K562 (cell line): Measurements from ENCODE around the gene ECHDC1. TPM values are rescaled to one million over a fixed set of nuclear protein-coding genes. Genes with fewer than 3 reads are reported as not detected.

Experiments used
- ATAC-seq: fragments of 200-7000 bp; cut with Tn5 transposase; 3 replicates; pipeline ENCODE4 v1.9.1; 2020; ENCODE audit warnings: moderate library complexity
- BruUV-seq: library from RNA; stranded (reverse); fragments of 400-500 nt; replicated peaks from 2 replicates; lab custom pipeline; 2021; lab: Mats Ljungman, UMichigan
- CTCF ChIA-PET: fragments of 300-600 bp; formaldehyde crosslinking; extraction: SDS; loops from one replicate; lab custom pipeline; 2021; ENCODE audit warnings: low intra/inter-chr PET ratio; lab: Yijun Ruan, JAX
- POLR2A ChIA-PET: fragments of 300-600, 350-650 bp; sonication (Branson Sonifier 250); formaldehyde crosslinking; extraction: SDS; loops from one replicate; lab custom pipeline; 2021; ENCODE audit warnings: antibody characterized with exemption, inconsistent platforms; lab: Yijun Ruan, JAX
- DNase-seq, 4 experiments: peaks; one replicate each; pipeline versions ENCODE4 v3.0.0 to v3.0.0-alpha.2; 2011 to 2018; ENCODE audit warnings: low spot score in 3 of 4, mixed read lengths in 3 of 4; ENCODE audit errors: extremely low read depth in 1 of 4
- FAIRE-seq: peaks from 2 replicates; lab custom pipeline; 2011; peaks lifted over from hg19 to GRCh38; lab: Jason Lieb, UNC
- H2AFZ ChIP-seq: 2 replicates; pipeline ENCODE4 v1.6.0; 2011; ENCODE audit warnings: low read depth, low read length, control low read depth, inconsistent platforms
- H3K27ac ChIP-seq: fragments of 200-600 bp; 3 replicates; pipeline ENCODE4 v1.8.0; 2011; ENCODE audit warnings: low read depth, mild to moderate bottlenecking, control low read depth, inconsistent platforms, low read length, moderate library complexity, mixed read lengths; ENCODE audit errors: extremely low read depth
- H3K27me3 ChIP-seq, 2 experiments: fragments of 300-600 bp in 1 of 2; 2 replicates in 1 of 2; 3 replicates in 1 of 2; pipeline versions ENCODE4 v1.6.0 to v1.8.0; 2011; ENCODE audit warnings: inconsistent platforms in 2 of 2, low read length in 2 of 2, mild to moderate bottlenecking in 1 of 2, mixed read lengths in 1 of 2, moderate library complexity in 1 of 2; ENCODE audit not compliant: control insufficient read depth in 2 of 2, insufficient read depth in 2 of 2
- H3K36me3 ChIP-seq: fragments of 300-600 bp; 3 replicates; pipeline ENCODE4 v1.8.0; 2011; ENCODE audit warnings: mild to moderate bottlenecking, low read length, inconsistent platforms; ENCODE audit not compliant: control insufficient read depth, insufficient read depth
- H3K4me1 ChIP-seq, 2 experiments: fragments of 200-600 bp in 1 of 2; replicated peaks in 1 of 2; 2 replicates in 1 of 2; 3 replicates in 1 of 2; pipeline versions ENCODE4 v1.5.1 to v1.8.0; 2011; ENCODE audit warnings: inconsistent platforms in 2 of 2, low read length in 2 of 2, mild to moderate bottlenecking in 1 of 2, mixed read lengths in 1 of 2, moderate library complexity in 1 of 2; ENCODE audit not compliant: control insufficient read depth in 2 of 2, insufficient read depth in 2 of 2
- H3K4me2 ChIP-seq: 2 replicates; pipeline ENCODE4 v1.6.1; 2011; ENCODE audit warnings: low read length, control low read depth, inconsistent platforms, mixed read lengths; ENCODE audit not compliant: insufficient read depth
- H3K4me3 ChIP-seq: fragments of 200-600 bp; sonication (generic), shearing (Covaris generic); 2 replicates; pipeline ENCODE4 v1.5.1; 2016; ENCODE audit warnings: control low read depth, inconsistent platforms
- H3K79me2 ChIP-seq: fragments of 200-600 bp; 3 replicates; pipeline ENCODE4 v1.8.0; 2011; ENCODE audit warnings: low read length, inconsistent platforms; ENCODE audit not compliant: control insufficient read depth, insufficient read depth
- H3K9ac ChIP-seq, 2 experiments: 2 replicates each; pipeline versions ENCODE4 v1.6.0 to v1.6.1; 2011; ENCODE audit warnings: low read depth in 2 of 2, low read length in 2 of 2, control low read depth in 1 of 2, inconsistent platforms in 1 of 2, mild to moderate bottlenecking in 1 of 2, mixed read lengths in 1 of 2; ENCODE audit not compliant: insufficient read depth in 1 of 2
- H3K9me1 ChIP-seq: one replicate; pipeline ENCODE4 v1.6.0; 2011; ENCODE audit warnings: inconsistent platforms, mild to moderate bottlenecking, low read length, moderate library complexity; ENCODE audit not compliant: control insufficient read depth, insufficient read depth
- H3K9me3 ChIP-seq: replicated peaks from 2 replicates; pipeline ENCODE4 v1.5.1; 2011; ENCODE audit warnings: low read depth, low read length, inconsistent platforms; ENCODE audit not compliant: control insufficient read depth, insufficient read depth
- H4K20me1 ChIP-seq: replicated peaks from 2 replicates; pipeline ENCODE4 v1.6.1; 2011; ENCODE audit warnings: low read length, inconsistent platforms, mixed read lengths; ENCODE audit not compliant: control insufficient read depth, insufficient read depth
- ASH1L ChIP-seq: fragments of 450-650 bp; IDR thresholded peaks from 2 replicates; pipeline ENCODE4 v1.6.1; 2018; ENCODE audit warnings: borderline replicate concordance, mild to moderate bottlenecking, low read depth; ENCODE audit not compliant: partially characterized antibody
- CUX1 ChIP-seq: fragments of 200-800 bp; sonication (Bioruptor generic); IDR thresholded peaks from 2 replicates; pipeline ENCODE4 v1.6.1; 2016; ENCODE audit warnings: missing genetic modification characterization, missing compliant biosample characterization
- SAFB2 ChIP-seq: fragments of 200-400 bp; formaldehyde crosslinking; IDR thresholded peaks from 2 replicates; pipeline ENCODE4 v1.6.1; 2018; ENCODE audit warnings: borderline replicate concordance, low read length, low read depth, moderate library complexity; ENCODE audit not compliant: severe bottlenecking
- SREBF2 ChIP-seq: sonication (generic); formaldehyde crosslinking; IDR thresholded peaks from 2 replicates; pipeline ENCODE4 v1.4.0; 2020; ENCODE audit warnings: mild to moderate bottlenecking, missing genetic modification reagents
- WGBS: fragments of 100-300 bp; shearing (Covaris generic); methylation state at CpG from one replicate; pipeline ENCODE4 v1.1.6; 2016; ENCODE audit warnings: low coverage, mixed read lengths; ENCODE audit not compliant: insufficient coverage; ENCODE audit errors: missing lambda C conversion rate; 5-methylcytosine and 5-hydroxymethylcytosine counted together
- in situ Hi-C: fragments of 300-500 bp; cut with MboI; formaldehyde crosslinking; loops from 4 replicates; pipeline ENCODE4 v1.15.0; 2018; ENCODE audit warnings: inconsistent platforms, mixed read lengths
- intact Hi-C: fragments of 100-400 bp; cut with micrococcal nuclease; formaldehyde crosslinking; loops from 2 replicates; pipeline ENCODE4 v1.14.2; 2022
- polyA plus RNA-seq, 8 experiments: library from polyadenylated mRNA; depleted of rRNA in 4 of 8; stranded (reverse) in 5 of 8; unstranded in 3 of 8; fragments of >200 nt; fragmentation: Nextera tagmentation in 2 of 8; fragmentation: Illumina TruSeq in 1 of 8; extraction: Ambion mirVana in 2 of 8; extraction: Trizol in 1 of 8; gene quantifications; 2 replicates each; pipeline versions ENCODE4 v1.2.1 to v1.2.3, GENCODE V29; 2011 to 2014; ENCODE audit warnings: inconsistent platforms in 1 of 8, missing spikeins in 1 of 8
- total RNA-seq, 7 experiments: library from RNA; depleted of rRNA in 6 of 7; stranded (reverse); fragments of >200 nt in 6 of 7; fragmentation: Illumina TruSeq in 2 of 7; extraction: Trizol in 2 of 7; gene quantifications; 2 replicates each; pipeline versions ENCODE4 v1.2.1 to v1.2.3, GENCODE V29; 2011 to 2021; ENCODE audit warnings: low replicate concordance in 1 of 7

ECHDC1 gene
- total and polyA plus RNA-seq, 9 of the 15 experiments (the other 6 are each of a cell fraction or from before 2014, with no cell fraction given): 58.0 to 105 (median 78.6) TPM

- no peak overlapping the region for H3K4me3 ChIP-seq
- intact Hi-C loops (loop anchor here (5.0 kb wide), 1 partner anchor 237 kb away; no protein-coding TSS in a partner anchor), in situ Hi-C loops (loop anchor here (10.0 kb wide), 1 partner anchor 124 kb away; no protein-coding TSS in a partner anchor)
- POLR2A ChIA-PET: interaction anchor here (0.6 to 0.9 kb wide), 2 partner anchors 11 to 125 kb away, joined by 3 read pairs; no protein-coding TSS in a partner anchor
- no peaks in the 10 kb centered on the region for H3K9me1 ChIP-seq
- BruUV-seq: no TSS peak
- H3K4me2 ChIP-seq: no peak overlapping the region
- no peak overlapping the region for H2AFZ ChIP-seq
- CTCF ChIA-PET: no interaction called here
- H3K4me1 ChIP-seq: no peaks in the 10 kb centered on the region
- no peaks in the 10 kb centered on the region for H3K9me3 ChIP-seq
- H3K36me3 ChIP-seq: peaks cover 16% of the 10 kb centered on the region; the same call in 2 of the 3 replicates
- H3K27me3 ChIP-seq: no peaks in the 10 kb centered on the region
- DNase-seq: no peak
- no peak overlapping the region for H3K9ac ChIP-seq
- no peak for TF ChIP-seq SAFB2
- no peaks in the 10 kb centered on the region; the same call in none of the 2 replicates for H4K20me1 ChIP-seq
- no peak for ATAC-seq
- H3K27ac ChIP-seq: no peak overlapping the region
- peaks cover 12% of the 10 kb centered on the region; the same call in 2 of the 3 replicates for H3K79me2 ChIP-seq
- no peak for FAIRE-seq
These were observed 43.0 kb downstream of the ECHDC1 start for GRCh38 chr6:127300411-127300810.

GRCh38 chr6:127299522-127300240 lies 43.7 kb downstream of the ECHDC1 start:
- in situ Hi-C loops: loop anchor here (10.0 kb wide), 1 partner anchor 125 kb away; no protein-coding TSS in a partner anchor
- peaks cover 12% of the 10 kb centered on the region; the same call in 2 of the 3 replicates for H3K79me2 ChIP-seq
- no peak for FAIRE-seq
- CTCF ChIA-PET: no interaction called here
- TF ChIP-seq CUX1 (CRISPR knock-in tag): no peak
- no peak for TF ChIP-seq ASH1L
- TF ChIP-seq SREBF2 (CRISPR knock-in tag): no peak
- TF ChIP-seq, all 486 proteins: peak for 0
- no peak for DNase-seq
- Histone ChIP-seq H3K27ac (no peak overlapping the region), H3K9me3 (no peaks in the 10 kb centered on the region), H2AFZ (no peak overlapping the region), H3K36me3 (peaks cover 16% of the 10 kb centered on the region; the same call in 2 of the 3 replicates), H4K20me1 (no peaks in the 10 kb centered on the region; the same call in none of the 2 replicates), H3K4me1 (no peaks in the 10 kb centered on the region), H3K9me1 (no peaks in the 10 kb centered on the region), H3K4me3 (no peak overlapping the region), H3K4me2 (no peak overlapping the region), H3K9ac (no peak overlapping the region), H3K27me3 (no peaks in the 10 kb centered on the region)
- ATAC-seq: no peak
- no TSS peak for BruUV-seq
- POLR2A ChIA-PET: interaction anchor here (0.6 to 0.9 kb wide), 2 partner anchors 10 to 126 kb away, joined by 3 read pairs; no protein-coding TSS in a partner anchor
- intact Hi-C loops: loop anchor here (5.0 kb wide), 1 partner anchor 238 kb away; no protein-coding TSS in a partner anchor
- 92% methylated on average over 4 of the region's 4 CpGs for WGBS
